Cardiac septum (tissue), 1 donor: ENCODE results near the gene MAPK14. TPM values are rescaled to one million over a fixed set of nuclear protein-coding genes. Genes with fewer than 3 reads are reported as not detected.
"Not testable (repeated sequence)": the region's sequence is repeated elsewhere in the genome, so short reads cannot be mapped to it uniquely, and the experiment has no call there.

Experiments used
- DNase-seq: peaks from one replicate; pipeline ENCODE4 v3.0.0-alpha.2; 2020; ENCODE audit warnings: low spot score
- intact Hi-C: fragments of 100-400 bp; cut with DNase I; formaldehyde crosslinking; loops from one replicate; pipeline ENCODE4 v1.14.0; 2022
- total RNA-seq: library from RNA; stranded (reverse); fragmentation: NEBNext Ultra II Directional; extraction: Animal tissue kit (Norgen Biotek cat#: 25700); gene quantifications from one replicate; pipeline ENCODE4 v1.2.1, GENCODE V29; 2021
- donor health status: DM: no; HTN: no; CAD: no.

MAPK14 gene
- total RNA-seq, 1 donor from 2014 or later: 25.6 TPM

- no peak for DNase-seq
- intact Hi-C loops: no loop called here
Measured at GRCh38 chr6:36128793-36129192, 101.2 kb downstream of the MAPK14 start.

- intact Hi-C loops: not testable (repeated sequence)
Measured at GRCh38 chr6:36129334-36129733, 101.7 kb downstream of the MAPK14 start.

DNA sequence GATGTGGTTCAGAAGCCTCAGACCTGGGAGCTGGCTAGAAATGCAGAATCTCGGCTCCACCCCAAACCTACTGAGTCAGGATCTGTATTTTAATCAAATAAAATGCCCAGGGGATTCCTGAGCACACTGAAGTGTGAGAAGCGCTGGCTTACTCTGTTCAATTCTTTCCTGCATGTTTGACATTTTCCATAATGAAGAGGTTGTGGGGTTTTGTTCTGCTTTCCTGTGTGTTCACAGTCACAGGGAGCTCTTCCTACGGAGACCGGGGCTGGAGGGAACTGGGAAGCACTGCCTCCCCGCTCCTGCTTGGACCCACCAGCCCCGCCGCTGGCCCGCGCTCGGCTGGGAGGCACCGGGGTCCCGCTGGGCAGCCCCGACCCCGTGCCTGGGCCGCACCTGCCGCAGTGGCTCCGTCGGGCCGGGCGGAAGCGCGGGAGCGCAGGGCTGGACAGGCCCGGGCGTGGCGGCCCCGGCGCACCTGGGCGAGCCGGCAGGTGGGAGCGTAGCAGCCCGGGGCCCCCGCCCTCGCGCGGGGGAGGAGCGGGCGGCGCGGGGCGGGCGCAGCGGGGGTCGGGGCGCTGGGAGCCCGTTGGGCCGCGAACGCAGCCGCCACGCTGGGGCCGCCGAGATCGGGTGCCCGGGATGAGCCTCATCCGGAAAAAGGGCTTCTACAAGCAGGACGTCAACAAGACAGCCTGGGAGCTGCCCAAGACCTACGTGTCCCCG lies 102.5 kb downstream of the MAPK14 start, which contains the start of gene MAPK13:
Gene MAPK13, plus strand, starts transcription at position 573 of the 726 bp plus-strand sequence. Its CDS starts 70 bp downstream, at position 643.
- intact Hi-C loops: no loop called here
- DNase-seq: no peak

More at GRCh38 chr6:36129334-36129733, 101.7 kb downstream of the MAPK14 start:
- not testable (repeated sequence) for DNase-seq

DNA sequence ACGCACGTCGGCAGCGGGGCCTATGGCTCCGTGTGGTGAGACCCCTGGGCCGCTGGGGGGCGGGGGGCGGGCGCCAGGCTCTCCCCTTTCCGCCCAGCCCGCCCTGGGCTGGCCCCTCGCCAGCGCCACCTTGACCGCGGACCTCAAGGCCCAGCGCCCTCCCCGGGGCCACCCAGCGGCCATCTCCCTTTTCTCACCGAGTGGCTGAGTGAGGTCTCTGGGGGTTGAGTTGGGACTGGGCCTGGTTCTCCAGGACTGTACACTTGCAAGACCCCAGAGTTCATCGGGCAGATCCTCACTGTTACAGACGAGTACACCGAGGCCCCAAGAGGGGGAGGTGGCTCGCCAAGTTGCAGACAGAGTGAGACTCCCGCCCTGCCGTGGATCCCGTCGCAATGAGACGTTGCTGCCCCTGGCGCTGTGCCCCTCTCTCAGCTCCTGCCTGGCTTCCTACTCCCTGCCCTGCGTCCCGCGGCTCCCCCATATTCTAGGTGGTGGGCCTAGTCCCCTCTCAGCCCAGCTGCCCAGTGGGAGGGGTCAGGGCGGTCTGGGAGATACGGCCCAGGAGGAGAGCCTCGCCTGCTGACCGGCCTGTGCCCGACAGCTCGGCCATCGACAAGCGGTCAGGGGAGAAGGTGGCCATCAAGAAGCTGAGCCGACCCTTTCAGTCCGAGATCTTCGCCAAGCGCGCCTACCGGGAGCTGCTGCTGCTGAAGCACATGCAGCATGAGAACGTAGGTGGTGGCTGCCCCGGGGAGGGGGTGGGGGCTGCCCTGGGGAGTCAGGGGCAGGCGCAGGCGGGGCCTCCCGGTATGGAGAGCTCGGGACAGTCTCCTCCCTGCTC lies 103.3 kb downstream of the MAPK14 start:
- intact Hi-C loops: no loop called here
- DNase-seq: no peak

GRCh38 chr6:36131511-36132245 lies 104.1 kb downstream of the MAPK14 start:
- intact Hi-C loops: no loop called here
- no peak for DNase-seq

DNA sequence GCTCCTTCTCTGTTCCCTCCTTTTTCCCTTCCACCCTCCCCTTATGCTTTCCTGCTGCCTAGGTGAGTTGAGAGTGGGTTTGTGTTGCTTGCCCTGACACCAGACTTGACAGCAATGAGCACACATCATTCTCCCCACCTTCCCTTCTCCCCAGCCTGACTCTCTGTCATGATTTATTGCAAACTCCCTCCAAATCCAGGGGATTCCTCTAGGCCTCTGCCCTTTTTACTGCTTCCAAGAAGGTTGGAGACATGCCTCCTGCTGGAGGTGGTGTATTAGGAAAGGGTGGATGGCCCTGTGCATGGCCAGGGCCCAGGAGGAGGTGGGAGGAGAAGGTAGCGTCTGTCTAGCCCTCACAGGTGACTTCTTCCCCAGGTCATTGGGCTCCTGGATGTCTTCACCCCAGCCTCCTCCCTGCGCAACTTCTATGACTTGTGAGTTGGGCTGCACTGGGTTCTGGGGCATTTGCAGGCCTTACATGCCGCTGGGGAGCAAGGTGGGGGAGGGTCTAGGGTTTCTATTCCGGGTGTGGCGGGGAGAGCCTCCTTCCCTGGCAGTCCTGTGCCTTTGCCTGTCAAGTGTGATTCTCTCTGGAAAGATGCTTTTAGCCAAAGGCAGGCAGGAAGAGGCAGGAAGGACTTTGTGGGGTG lies 104.8 kb downstream of the MAPK14 start:
- intact Hi-C loops: no loop called here

GRCh38 chr6:36133148-36133547 lies 105.5 kb downstream of the MAPK14 start:
- intact Hi-C loops: no loop called here
- DNase-seq: no peak

More for the DNA sequence above, 104.8 kb downstream of the MAPK14 start:
- DNase-seq: no peak

- intact Hi-C loops: no loop called here
- no peak for DNase-seq
Measured at GRCh38 chr6:36133912-36134311, 106.3 kb downstream of the MAPK14 start.

DNA sequence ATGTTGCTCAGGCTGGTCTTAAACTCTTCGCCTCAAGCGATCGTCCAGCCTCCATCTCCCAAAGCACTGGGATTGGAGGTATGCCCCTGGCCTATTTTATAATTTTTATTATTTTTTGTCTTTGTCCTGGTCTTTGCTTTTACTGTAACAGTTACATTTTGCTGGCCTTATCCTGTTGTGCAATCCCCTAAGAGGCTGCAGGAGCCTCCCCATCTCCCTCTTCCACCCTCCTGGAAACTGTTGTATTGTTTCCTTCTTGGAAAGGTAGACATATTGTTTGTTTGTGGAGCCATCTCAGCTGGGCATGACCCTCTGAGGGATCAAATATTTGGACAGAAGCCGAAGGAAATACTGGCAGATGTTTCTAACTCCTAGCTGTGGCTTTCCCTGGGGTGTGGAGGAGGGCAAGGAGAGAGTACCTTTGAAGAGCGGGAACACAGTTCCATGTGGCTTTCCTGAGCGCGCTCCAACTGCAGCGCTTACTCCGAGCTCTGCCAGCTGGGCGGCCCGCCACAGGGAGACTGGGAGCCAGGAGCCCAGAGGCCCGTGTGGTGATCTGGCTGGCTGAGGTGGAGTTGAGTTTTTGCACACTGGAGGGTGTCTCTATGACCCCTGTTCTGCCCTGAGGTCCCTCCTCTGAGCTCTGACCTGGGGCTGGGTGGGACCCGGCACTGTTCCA lies 107.6 kb downstream of the MAPK14 start:
- intact Hi-C loops: no loop called here
- DNase-seq: no peak

DNA sequence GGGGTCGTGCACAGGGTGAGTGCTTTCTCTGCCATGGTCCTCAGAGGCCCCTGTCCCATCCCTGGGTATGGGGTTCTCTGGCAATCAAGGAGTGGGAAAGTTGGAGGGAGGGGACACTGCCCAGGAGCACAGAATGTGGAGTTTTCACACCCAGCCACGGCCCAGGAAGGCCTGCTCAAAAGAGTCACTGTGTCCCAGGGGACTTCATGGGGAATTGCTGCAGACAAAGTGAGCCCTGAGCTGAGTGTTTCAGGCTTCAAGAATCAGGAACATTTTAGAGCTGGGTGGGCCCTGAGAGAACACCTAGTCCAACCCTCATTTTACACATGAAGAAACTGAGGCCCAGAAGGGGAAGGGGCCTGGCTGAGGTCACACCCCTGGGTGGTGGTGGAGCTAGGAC lies 108.4 kb downstream of the MAPK14 start:
- intact Hi-C loops: no loop called here
- no peak for DNase-seq

GRCh38 chr6:36136551-36136950 lies 108.9 kb downstream of the MAPK14 start:
- intact Hi-C loops: no loop called here
- DNase-seq: no peak

- intact Hi-C loops: no loop called here
- DNase-seq: peak; percentile 49
Measured at GRCh38 chr6:36138667-36139066, 111.1 kb downstream of the MAPK14 start.

- intact Hi-C loops: no loop called here
- DNase-seq: peak; percentile 62
Measured at GRCh38 chr6:36139431-36139830, 111.8 kb downstream of the MAPK14 start.

GRCh38 chr6:36139991-36140710 lies 112.5 kb downstream of the MAPK14 start:
- DNase-seq: peak; percentile 61
- intact Hi-C loops: no loop called here

- DNase-seq: no peak
Measured at GRCh38 chr6:36141091-36141490, 113.5 kb downstream of the MAPK14 start.

GRCh38 chr6:36141961-36142360 lies 114.4 kb downstream of the MAPK14 start:
- intact Hi-C loops: no loop called here
- peak; percentile 55 for DNase-seq

More at GRCh38 chr6:36141091-36141490, 113.5 kb downstream of the MAPK14 start:
- intact Hi-C loops: no loop called here

GRCh38 chr6:36142971-36143838 lies 115.6 kb downstream of the MAPK14 start:
- intact Hi-C loops: no loop called here
- no peak for DNase-seq
